ENCODE data around the gene EML3. TPM values are rescaled to one million over a fixed set of nuclear protein-coding genes. Genes with fewer than 3 reads are reported as not detected.
"Not testable (repeated sequence)": the region's sequence is repeated elsewhere in the genome, so short reads cannot be mapped to it uniquely, and the experiment has no call there.

The EML3 gene, protein sequence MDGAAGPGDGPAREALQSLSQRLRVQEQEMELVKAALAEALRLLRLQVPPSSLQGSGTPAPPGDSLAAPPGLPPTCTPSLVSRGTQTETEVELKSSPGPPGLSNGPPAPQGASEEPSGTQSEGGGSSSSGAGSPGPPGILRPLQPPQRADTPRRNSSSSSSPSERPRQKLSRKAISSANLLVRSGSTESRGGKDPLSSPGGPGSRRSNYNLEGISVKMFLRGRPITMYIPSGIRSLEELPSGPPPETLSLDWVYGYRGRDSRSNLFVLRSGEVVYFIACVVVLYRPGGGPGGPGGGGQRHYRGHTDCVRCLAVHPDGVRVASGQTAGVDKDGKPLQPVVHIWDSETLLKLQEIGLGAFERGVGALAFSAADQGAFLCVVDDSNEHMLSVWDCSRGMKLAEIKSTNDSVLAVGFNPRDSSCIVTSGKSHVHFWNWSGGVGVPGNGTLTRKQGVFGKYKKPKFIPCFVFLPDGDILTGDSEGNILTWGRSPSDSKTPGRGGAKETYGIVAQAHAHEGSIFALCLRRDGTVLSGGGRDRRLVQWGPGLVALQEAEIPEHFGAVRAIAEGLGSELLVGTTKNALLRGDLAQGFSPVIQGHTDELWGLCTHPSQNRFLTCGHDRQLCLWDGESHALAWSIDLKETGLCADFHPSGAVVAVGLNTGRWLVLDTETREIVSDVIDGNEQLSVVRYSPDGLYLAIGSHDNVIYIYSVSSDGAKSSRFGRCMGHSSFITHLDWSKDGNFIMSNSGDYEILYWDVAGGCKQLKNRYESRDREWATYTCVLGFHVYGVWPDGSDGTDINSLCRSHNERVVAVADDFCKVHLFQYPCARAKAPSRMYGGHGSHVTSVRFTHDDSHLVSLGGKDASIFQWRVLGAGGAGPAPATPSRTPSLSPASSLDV
- polyA plus RNA-seq (2013, experiment 1 of 2) = 49.4 TPM
- 33.5 TPM for polyA plus RNA-seq (2013, experiment 2 of 2)

DNA sequence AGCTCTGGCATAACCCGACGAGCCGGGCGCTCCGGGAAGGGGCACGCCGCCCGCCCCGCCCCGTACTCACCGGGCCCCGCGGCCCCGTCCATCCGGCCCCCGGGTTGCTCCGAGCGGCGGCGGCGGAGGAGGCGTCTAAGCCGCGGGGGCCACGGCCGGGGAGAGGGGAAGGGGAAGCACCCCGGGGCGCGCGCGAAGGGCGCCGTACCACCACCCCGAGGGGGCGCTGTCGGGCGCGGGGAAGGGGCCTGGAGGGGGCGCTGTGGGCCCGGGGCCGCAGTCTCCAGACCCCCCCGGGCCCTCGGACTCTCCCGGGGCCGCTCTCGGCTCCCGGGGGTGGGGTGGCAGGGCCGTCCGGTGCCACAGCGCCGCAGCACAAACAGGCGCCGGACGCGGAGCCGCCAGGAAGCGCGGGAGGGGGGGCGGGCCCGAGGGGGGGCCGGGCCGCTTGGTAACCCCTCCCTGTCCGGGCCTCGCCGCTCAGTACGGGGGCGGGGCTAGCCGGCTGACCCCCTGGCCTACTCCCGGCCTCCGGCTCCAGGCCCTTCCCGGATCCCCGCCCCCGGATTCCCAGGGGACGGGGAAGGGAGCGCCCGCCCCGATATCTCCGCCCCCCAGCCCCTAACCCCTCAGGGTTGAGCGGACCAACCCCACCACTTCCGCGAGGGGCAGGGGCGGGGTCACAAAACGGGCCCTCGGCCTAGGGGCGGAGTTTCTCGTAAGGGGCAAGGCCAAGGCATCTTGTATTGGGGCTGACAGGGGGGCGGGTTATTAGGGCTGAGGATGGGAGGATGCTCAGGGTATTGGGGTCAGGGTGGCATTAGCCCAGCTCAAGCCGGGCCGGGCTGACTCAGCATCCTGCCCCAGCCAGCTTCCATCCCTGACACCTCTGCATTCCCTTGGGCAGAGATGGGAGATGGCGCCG lies at the start of gene EML3, which contains the start of gene ROM1:
TSS of gene EML3 (minus strand) at position 410 of the 925 bp plus-strand sequence. CDS start at position 92, 318 bp downstream.
TSS of gene ROM1 (plus strand) at position 892 of the 925 bp plus-strand sequence. CDS start at position 917, 25 bp downstream.
- H3K36me3 ChIP-seq (ENCODE audit: control insufficient read depth, insufficient read depth, low read length) = peaks cover 21% of the 10 kb centered on the region
- peaks cover 9% of the 10 kb centered on the region for H3K4me1 ChIP-seq (ENCODE audit: control insufficient read depth, insufficient read depth, low read length, poor library complexity, severe bottlenecking)
- WGBS, 2 experiments (ENCODE audit: insufficient coverage in 2 of 2) = 1 to 5% methylated on average over 39 to 47 of the region's 91 CpGs
- peak within 1 kb of the TSS; percentile 62 for H3K4me3 ChIP-seq (ENCODE audit: extremely low read depth, insufficient read depth, low read length, poor library complexity, severe bottlenecking)
- H3K9me3 ChIP-seq (ENCODE audit: control insufficient read depth, low read length) = no peaks in the 10 kb centered on the region
- H3K27ac ChIP-seq (ENCODE audit: low read depth, low read length, severe bottlenecking) = peak within 1 kb of the TSS; percentile 59

DNA sequence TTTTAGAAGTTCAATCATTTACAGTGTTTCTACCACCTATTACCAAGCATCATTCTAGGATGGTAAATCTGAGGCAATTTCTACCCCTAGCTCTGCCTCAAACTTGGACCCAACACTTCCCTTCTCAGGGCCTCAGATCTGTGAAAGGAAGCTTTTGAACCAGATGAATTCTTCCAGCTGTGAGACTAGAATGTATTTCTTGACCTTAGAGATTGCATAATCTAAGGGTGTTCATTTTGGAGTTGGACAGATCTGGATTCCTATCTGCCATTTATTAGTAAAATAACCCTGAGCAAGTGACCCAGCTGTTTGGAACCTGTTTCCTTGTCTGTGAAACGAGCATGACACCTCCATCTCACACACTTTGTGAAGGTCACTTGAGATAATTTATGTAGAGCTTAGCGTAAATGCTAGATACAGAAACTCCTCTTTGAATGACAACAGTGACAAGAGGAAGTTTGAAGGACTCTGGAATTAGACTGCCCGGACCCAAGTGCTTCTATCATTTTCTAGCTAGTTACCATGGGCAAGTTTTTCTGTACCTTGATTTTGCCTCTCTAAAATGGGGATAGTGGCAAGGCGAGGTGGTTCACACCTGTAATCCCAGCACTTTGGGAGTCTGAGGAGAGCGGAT lies 44.3 kb upstream of the EML3 start:
- WGBS, 2 experiments (ENCODE audit: insufficient coverage in 2 of 2) = 64 to 90% methylated on average over 3 of the region's 5 CpGs
- no peak overlapping the region for H3K4me3 ChIP-seq (ENCODE audit: extremely low read depth, insufficient read depth, low read length, poor library complexity, severe bottlenecking)
- H3K4me1 ChIP-seq (ENCODE audit: control insufficient read depth, insufficient read depth, low read length, poor library complexity, severe bottlenecking) = no peaks in the 10 kb centered on the region
- H3K9me3 ChIP-seq (ENCODE audit: control insufficient read depth, low read length) = no peaks in the 10 kb centered on the region
- no peak overlapping the region for H3K27ac ChIP-seq (ENCODE audit: low read depth, low read length, severe bottlenecking)
- H3K36me3 ChIP-seq (ENCODE audit: control insufficient read depth, insufficient read depth, low read length) = peaks cover 6% of the 10 kb centered on the region

DNA sequence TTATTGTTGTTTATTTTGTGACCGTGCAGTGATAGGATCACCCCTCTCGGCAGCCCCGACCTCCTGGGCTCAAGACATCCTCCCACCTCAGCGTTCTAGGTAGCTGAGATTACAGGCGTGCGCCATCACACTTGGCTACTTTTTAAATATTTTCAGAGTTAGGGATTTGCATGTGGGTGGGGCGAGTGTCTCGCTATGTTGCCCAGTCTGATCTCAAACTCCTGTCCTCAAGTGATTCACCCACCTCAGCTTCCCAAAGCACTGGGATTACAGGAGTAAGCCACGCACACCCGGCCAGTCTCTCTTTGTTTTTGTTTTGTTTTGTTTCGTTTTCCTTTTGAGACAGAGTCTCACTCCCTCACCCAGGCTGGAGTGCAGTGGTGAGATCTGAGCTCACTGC lies 41.7 kb upstream of the EML3 start:
- H3K36me3 ChIP-seq (ENCODE audit: control insufficient read depth, insufficient read depth, low read length) = peaks cover 8% of the 10 kb centered on the region
- 90 to 96% methylated on average over 4 to 5 of the region's 11 CpGs for WGBS, 2 experiments (ENCODE audit: insufficient coverage in 2 of 2)
- H3K9me3 ChIP-seq (ENCODE audit: control insufficient read depth, low read length) = no peaks in the 10 kb centered on the region
- no peaks in the 10 kb centered on the region for H3K4me1 ChIP-seq (ENCODE audit: control insufficient read depth, insufficient read depth, low read length, poor library complexity, severe bottlenecking)
- H3K27ac ChIP-seq (ENCODE audit: low read depth, low read length, severe bottlenecking) = no peak overlapping the region
- no peak overlapping the region for H3K4me3 ChIP-seq (ENCODE audit: extremely low read depth, insufficient read depth, low read length, poor library complexity, severe bottlenecking)

DNA sequence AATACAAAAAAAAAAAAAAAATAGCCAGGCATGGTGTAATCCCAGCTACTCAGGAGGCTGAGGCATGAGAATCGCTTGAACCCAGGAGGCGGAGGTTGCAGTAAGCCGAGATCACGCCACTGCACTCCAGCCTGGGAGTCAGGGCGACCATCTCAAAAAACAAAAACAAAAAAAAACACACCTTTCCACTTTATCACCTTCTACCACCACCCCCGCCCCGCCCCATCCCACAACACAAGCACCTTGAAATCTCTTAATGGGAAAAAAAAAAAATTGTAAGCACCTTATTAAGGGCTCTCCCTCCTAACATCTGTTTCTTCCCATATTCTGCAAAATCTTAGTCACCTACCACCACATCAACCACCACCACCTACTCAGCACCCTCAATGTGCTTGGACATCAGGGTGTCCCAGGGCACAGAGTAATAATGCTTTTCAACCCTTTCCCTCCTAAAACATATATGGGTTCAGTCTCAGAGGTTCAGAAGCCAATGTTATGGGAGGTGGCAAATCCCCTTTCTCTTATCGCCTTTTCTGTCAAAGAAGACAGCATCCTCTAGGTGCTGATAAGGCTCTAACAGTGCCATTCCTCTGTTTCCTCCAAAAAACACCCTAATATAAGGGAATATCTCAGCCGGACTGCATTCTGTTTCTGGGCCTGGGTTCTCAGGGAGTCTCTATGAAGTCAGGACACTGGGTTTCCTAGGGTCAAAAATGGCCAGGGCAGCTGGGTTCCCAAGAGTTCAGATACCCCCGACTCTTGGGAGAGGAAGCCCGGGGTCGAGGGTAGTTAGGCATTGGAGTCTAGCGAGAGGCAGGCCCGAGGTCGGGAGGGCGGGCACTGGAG lies 39.8 kb upstream of the EML3 start:
- H3K4me1 ChIP-seq (ENCODE audit: control insufficient read depth, insufficient read depth, low read length, poor library complexity, severe bottlenecking) = peaks cover under 1% of the 10 kb centered on the region
- H3K9me3 ChIP-seq (ENCODE audit: control insufficient read depth, low read length) = no peaks in the 10 kb centered on the region
- H3K36me3 ChIP-seq (ENCODE audit: control insufficient read depth, insufficient read depth, low read length) = peaks cover 26% of the 10 kb centered on the region
- peak overlapping the region; percentile 65 for H3K27ac ChIP-seq (ENCODE audit: low read depth, low read length, severe bottlenecking)
- WGBS, 2 experiments (ENCODE audit: insufficient coverage in 2 of 2) = 37 to 38% methylated on average over 15 of the region's 16 CpGs
- H3K4me3 ChIP-seq (ENCODE audit: extremely low read depth, insufficient read depth, low read length, poor library complexity, severe bottlenecking) = peak overlapping the region; percentile 89

DNA sequence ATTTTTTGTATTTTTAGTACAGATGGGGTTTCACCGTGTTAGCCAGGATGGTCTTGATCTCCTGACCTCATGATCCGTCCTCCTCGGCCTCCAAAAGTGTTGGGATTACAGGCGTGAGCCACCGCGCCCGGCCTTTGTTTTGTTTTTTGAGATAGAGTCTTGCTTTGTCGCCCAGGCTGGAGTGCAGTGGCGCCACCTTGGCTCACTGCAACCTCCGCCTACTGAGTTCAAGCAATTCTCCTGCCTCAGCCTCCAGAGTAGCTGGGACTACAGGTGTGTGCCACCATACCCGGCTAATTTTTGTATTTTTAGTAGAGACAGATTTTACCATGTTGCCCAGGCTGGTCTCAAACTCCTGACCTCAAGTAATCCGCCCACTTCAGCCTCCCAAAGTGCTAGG lies 37.7 kb upstream of the EML3 start:
- H3K4me3 ChIP-seq (ENCODE audit: extremely low read depth, insufficient read depth, low read length, poor library complexity, severe bottlenecking); H3K4me1 ChIP-seq (ENCODE audit: control insufficient read depth, insufficient read depth, low read length, poor library complexity, severe bottlenecking); H3K27ac ChIP-seq (ENCODE audit: low read depth, low read length, severe bottlenecking); H3K9me3 ChIP-seq (ENCODE audit: control insufficient read depth, low read length): not testable (repeated sequence)
- H3K36me3 ChIP-seq (ENCODE audit: control insufficient read depth, insufficient read depth, low read length) = peaks cover 26% of the 10 kb centered on the region
- WGBS, 2 experiments (ENCODE audit: insufficient coverage in 2 of 2) = 96% methylated on average over 8 to 12 of the region's 12 CpGs

DNA sequence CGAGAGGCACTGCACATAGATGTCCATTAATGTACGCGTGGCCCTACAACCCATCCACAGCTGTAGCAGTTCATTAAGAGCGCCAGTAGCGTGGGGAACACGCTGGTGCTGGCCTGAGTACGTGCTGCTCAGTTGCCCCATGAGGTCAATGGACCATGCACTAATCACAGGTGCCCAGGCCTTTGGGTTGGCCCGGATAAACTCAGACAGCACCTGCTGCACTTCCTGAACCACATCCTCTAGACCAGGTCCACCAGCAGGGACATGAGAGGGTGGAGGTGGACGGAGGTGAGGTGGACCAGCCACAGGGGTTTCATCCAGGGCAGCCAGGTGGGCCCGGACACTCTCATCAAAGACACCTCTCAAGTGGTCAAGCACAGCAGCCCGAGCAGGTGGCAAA lies 36.9 kb upstream of the EML3 start:
- Histone ChIP-seq H3K4me1 (ENCODE audit: control insufficient read depth, insufficient read depth, low read length, poor library complexity, severe bottlenecking) (peaks cover 8% of the 10 kb centered on the region), H3K9me3 (ENCODE audit: control insufficient read depth, low read length) (no peaks in the 10 kb centered on the region), H3K27ac (ENCODE audit: low read depth, low read length, severe bottlenecking) (no peak overlapping the region), H3K36me3 (ENCODE audit: control insufficient read depth, insufficient read depth, low read length) (peaks cover 33% of the 10 kb centered on the region), H3K4me3 (ENCODE audit: extremely low read depth, insufficient read depth, low read length, poor library complexity, severe bottlenecking) (no peak overlapping the region)
- WGBS, 2 experiments (ENCODE audit: insufficient coverage in 2 of 2) = 96 to 97% methylated on average over 10 to 11 of the region's 11 CpGs

DNA sequence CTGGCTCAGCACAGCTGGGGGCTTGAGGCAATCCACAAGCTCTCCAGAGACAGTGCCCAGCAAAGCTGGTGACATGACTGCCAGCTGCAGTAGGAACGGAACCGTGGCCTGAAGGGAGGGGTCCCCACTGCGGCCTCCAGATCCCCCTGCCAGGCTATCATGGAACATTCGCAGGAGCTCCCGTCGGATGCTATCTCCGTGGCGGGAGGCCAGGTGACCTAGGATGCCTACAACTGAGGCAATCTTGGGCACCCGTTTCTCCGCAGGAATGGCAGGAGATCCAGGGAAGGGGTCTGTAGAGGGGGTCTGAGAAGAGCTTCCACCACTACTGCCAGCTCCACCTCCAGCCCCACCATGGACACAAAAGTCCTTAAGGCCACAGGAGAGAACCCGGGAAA lies 36.4 kb upstream of the EML3 start:
- 95 to 99% methylated on average over 9 to 11 of the region's 11 CpGs for WGBS, 2 experiments (ENCODE audit: insufficient coverage in 2 of 2)
- no peak overlapping the region for H3K4me3 ChIP-seq (ENCODE audit: extremely low read depth, insufficient read depth, low read length, poor library complexity, severe bottlenecking)
- no peaks in the 10 kb centered on the region for H3K9me3 ChIP-seq (ENCODE audit: control insufficient read depth, low read length)
- peaks cover 38% of the 10 kb centered on the region for H3K36me3 ChIP-seq (ENCODE audit: control insufficient read depth, insufficient read depth, low read length)
- H3K27ac ChIP-seq (ENCODE audit: low read depth, low read length, severe bottlenecking) = no peak overlapping the region
- H3K4me1 ChIP-seq (ENCODE audit: control insufficient read depth, insufficient read depth, low read length, poor library complexity, severe bottlenecking) = peaks cover 8% of the 10 kb centered on the region

DNA sequence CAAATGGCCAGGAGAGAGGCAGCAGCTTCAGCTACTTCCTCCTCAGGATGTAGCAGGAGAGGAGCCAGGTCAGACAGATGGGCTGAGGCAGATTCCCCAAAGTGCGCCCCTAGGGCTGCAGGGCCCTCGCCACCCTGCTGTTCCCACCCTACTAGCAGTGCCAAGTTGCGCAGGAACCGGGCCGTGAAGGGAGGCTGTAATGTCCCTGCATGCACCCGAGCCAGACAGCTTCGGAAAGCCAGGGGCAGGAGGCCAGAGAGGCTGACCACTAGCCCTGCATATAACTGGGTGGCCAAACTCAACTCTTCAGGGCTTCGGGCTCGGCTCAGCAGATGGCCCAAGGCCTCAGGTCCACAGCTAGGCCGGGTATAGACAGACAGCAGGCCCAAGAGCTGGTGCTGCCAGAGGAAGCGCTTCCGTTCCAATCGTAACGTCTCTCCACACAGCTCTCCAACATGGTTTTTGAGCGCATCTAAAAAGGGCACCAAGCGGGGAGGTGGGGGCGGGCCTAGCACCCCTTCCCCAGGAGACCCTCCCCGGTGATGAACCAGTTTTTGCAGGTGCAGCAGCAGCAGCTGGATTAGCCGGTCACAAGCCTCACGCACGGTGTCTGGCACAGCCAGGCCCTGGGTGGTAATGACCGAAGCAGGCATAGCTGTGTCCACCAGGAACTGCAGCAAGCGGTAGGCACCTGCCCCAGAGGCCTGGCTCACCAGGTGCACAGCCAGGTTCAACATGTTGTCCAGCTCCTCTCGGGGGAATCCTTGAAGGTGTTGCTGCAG lies 35.8 kb upstream of the EML3 start:
- Histone ChIP-seq H3K9me3 (ENCODE audit: control insufficient read depth, low read length) (no peaks in the 10 kb centered on the region), H3K36me3 (ENCODE audit: control insufficient read depth, insufficient read depth, low read length) (peaks cover 43% of the 10 kb centered on the region), H3K4me3 (ENCODE audit: extremely low read depth, insufficient read depth, low read length, poor library complexity, severe bottlenecking) (no peak overlapping the region), H3K4me1 (ENCODE audit: control insufficient read depth, insufficient read depth, low read length, poor library complexity, severe bottlenecking) (peaks cover 8% of the 10 kb centered on the region), H3K27ac (ENCODE audit: low read depth, low read length, severe bottlenecking) (no peak overlapping the region)
- 96 to 98% methylated on average over 24 of the region's 24 CpGs for WGBS, 2 experiments (ENCODE audit: insufficient coverage in 2 of 2)

DNA sequence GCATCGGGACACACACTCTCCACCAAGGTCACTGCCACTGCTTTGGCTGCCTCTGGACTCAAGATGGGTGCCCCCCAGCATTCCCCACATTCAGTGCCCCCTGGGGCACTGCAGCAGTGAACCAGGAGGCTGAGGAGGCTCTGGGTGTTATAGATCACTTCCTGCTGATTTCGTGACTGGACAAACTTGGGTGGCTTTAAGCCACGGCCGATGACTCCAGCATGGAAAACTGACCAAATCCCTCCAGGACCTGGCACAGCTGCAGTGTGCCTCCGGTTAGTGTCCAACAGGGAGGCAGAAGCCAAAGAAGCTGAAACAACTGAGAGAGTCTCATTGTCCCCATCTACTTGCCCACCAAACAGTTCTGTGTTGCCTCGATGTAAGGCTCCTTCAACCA lies 35.0 kb upstream of the EML3 start:
- Histone ChIP-seq H3K9me3 (ENCODE audit: control insufficient read depth, low read length) (no peaks in the 10 kb centered on the region), H3K4me3 (ENCODE audit: extremely low read depth, insufficient read depth, low read length, poor library complexity, severe bottlenecking) (no peak overlapping the region), H3K36me3 (ENCODE audit: control insufficient read depth, insufficient read depth, low read length) (peaks cover 50% of the 10 kb centered on the region), H3K4me1 (ENCODE audit: control insufficient read depth, insufficient read depth, low read length, poor library complexity, severe bottlenecking) (peaks cover 8% of the 10 kb centered on the region), H3K27ac (ENCODE audit: low read depth, low read length, severe bottlenecking) (no peak overlapping the region)
- WGBS, 2 experiments (ENCODE audit: insufficient coverage in 2 of 2) = 95 to 100% methylated on average over 5 to 6 of the region's 6 CpGs
